HEK293 (cell line): ENCODE measurements around the gene INPP5A.

ENCODE experiments used
- CTCF ChIA-PET: fragments of 350-600 bp; formaldehyde crosslinking; extraction: SDS; loops from one replicate; lab custom pipeline; 2021; ENCODE audit warnings: antibody characterized with exemption; lab: Yijun Ruan, JAX
- POLR2A ChIA-PET: fragments of 300-600 bp; formaldehyde crosslinking; extraction: SDS; loops from one replicate; lab custom pipeline; 2020; ENCODE audit warnings: antibody characterized with exemption, inconsistent platforms; lab: Yijun Ruan, JAX
- H3K27ac ChIP-seq: fragments of 200-500 bp; sonication (Bioruptor generic); 2 replicates; pipeline ENCODE4 v1.5.1; 2014; ENCODE audit warnings: low read depth, low read length, control low read depth, inconsistent platforms; ENCODE audit errors: extremely low read depth
- H3K36me3 ChIP-seq, 2 experiments: fragments of 200-500 bp in 1 of 2; sonication (Bioruptor generic) in 1 of 2; 1 replicate in 1 of 2; 2 replicates in 1 of 2; pipeline ENCODE4 v1.5.1; 2014 to 2017; ENCODE audit warnings: inconsistent platforms in 2 of 2, low read length in 2 of 2; ENCODE audit not compliant: control insufficient read depth in 2 of 2, insufficient read depth in 1 of 2
- H3K4me1 ChIP-seq: fragments of 200-500 bp; sonication (Bioruptor generic); 2 replicates; pipeline ENCODE4 v1.5.1; 2014; ENCODE audit warnings: mild to moderate bottlenecking, low read length, inconsistent platforms; ENCODE audit not compliant: control insufficient read depth, insufficient read depth
- H3K4me3 ChIP-seq: 2 replicates; pipeline ENCODE4 v1.5.1; 2011; ENCODE audit warnings: low read depth, mild to moderate bottlenecking, control low read depth, low read length, moderate library complexity
- H3K9me3 ChIP-seq: fragments of 200-500 bp; sonication (Bioruptor generic); 2 replicates; pipeline ENCODE4 v1.5.1; 2014; ENCODE audit warnings: low read depth, low read length, inconsistent platforms; ENCODE audit not compliant: control insufficient read depth, insufficient read depth
- AEBP2 ChIP-seq: fragments of 450-650 bp; formaldehyde crosslinking; IDR thresholded peaks from 2 replicates; pipeline ENCODE4 v1.5.1; 2016; ENCODE audit warnings: missing biosample characterization, missing genetic modification characterization, borderline replicate concordance
- HIC1 ChIP-seq: fragments of 450-650 bp; formaldehyde crosslinking; IDR thresholded peaks from 2 replicates; pipeline ENCODE4 v1.5.1; 2016; ENCODE audit warnings: missing biosample characterization, missing genetic modification characterization
- OSR2 ChIP-seq: fragments of 450-650 bp; formaldehyde crosslinking; IDR thresholded peaks from 2 replicates; pipeline ENCODE4 v1.5.1; 2016; ENCODE audit warnings: missing biosample characterization, missing genetic modification characterization
- PRDM2 ChIP-seq: fragments of 450-650 bp; formaldehyde crosslinking; IDR thresholded peaks from 2 replicates; pipeline ENCODE4 v1.5.1; 2016; ENCODE audit warnings: missing biosample characterization, missing genetic modification characterization, borderline replicate concordance
- REST ChIP-seq: fragments of 450-650 bp; formaldehyde crosslinking; IDR thresholded peaks from 2 replicates; pipeline ENCODE4 v1.5.1; 2016; ENCODE audit warnings: missing biosample characterization, missing genetic modification characterization
- SETDB1 ChIP-seq: IDR thresholded peaks from one replicate; pipeline ENCODE4 v1.6.1; 2017; ENCODE audit warnings: mild to moderate bottlenecking, low read length, moderate library complexity, mixed read lengths; ENCODE audit not compliant: insufficient read length
- ZBTB8A ChIP-seq: fragments of 450-650 bp; formaldehyde crosslinking; IDR thresholded peaks from 2 replicates; pipeline ENCODE4 v1.5.1; 2016; ENCODE audit warnings: missing biosample characterization, missing genetic modification characterization
- ZNF133 ChIP-seq: fragments of 450-650 bp; formaldehyde crosslinking; IDR thresholded peaks from 2 replicates; pipeline ENCODE4 v1.5.1; 2016; ENCODE audit warnings: missing biosample characterization, missing genetic modification characterization
- ZNF157 ChIP-seq: fragments of 450-650 bp; formaldehyde crosslinking; IDR thresholded peaks from 2 replicates; pipeline ENCODE4 v1.5.1; 2016; ENCODE audit warnings: missing biosample characterization, missing genetic modification characterization
- ZNF16 ChIP-seq: fragments of 450-650 bp; formaldehyde crosslinking; IDR thresholded peaks from 2 replicates; pipeline ENCODE4 v1.5.1; 2016; ENCODE audit warnings: low read depth, missing biosample characterization, missing genetic modification characterization
- ZNF214 ChIP-seq: fragments of 450-650 bp; formaldehyde crosslinking; IDR thresholded peaks from 2 replicates; pipeline ENCODE4 v1.5.1; 2017; ENCODE audit warnings: missing biosample characterization, mild to moderate bottlenecking, missing genetic modification characterization, borderline replicate concordance
- ZNF302 ChIP-seq: fragments of 450-650 bp; formaldehyde crosslinking; IDR thresholded peaks from 2 replicates; pipeline ENCODE4 v1.5.1; 2016; ENCODE audit warnings: missing biosample characterization, missing genetic modification characterization, low read depth
- ZNF585B ChIP-seq: fragments of 450-650 bp; formaldehyde crosslinking; IDR thresholded peaks from 2 replicates; pipeline ENCODE4 v1.5.1; 2016; ENCODE audit warnings: missing biosample characterization, missing genetic modification characterization
- ZNF629 ChIP-seq: fragments of 450-650 bp; formaldehyde crosslinking; IDR thresholded peaks from 2 replicates; pipeline ENCODE4 v1.5.1; 2017; ENCODE audit warnings: missing biosample characterization, missing genetic modification characterization

Gene INPP5A

GRCh38 chr10:132602614-132603013 lies 65.0 kb downstream of the INPP5A start:
- Histone ChIP-seq H3K9me3 (no peaks in the 10 kb centered on the region), H3K4me3 (no peak overlapping the region), H3K27ac (no peak overlapping the region), H3K4me1 (no peaks in the 10 kb centered on the region), H3K36me3 (no peaks in the 10 kb centered on the region)
- TF ChIP-seq ZNF629 (tag by site-specific recombination), result no peak
- TF ChIP-seq HIC1 (tag by site-specific recombination), result no peak
- no peak for TF ChIP-seq ZNF302
- no peak for TF ChIP-seq ZNF214 (tag by site-specific recombination)
- no peak for TF ChIP-seq SETDB1
- TF ChIP-seq ZBTB8A, result no peak
- TF ChIP-seq REST (tag by site-specific recombination), result no peak
- TF ChIP-seq OSR2, result no peak
- TF ChIP-seq ZNF16, result no peak
- TF ChIP-seq ZNF157 (tag by site-specific recombination), result no peak
- no peak for TF ChIP-seq PRDM2 (tag by site-specific recombination)
- no peak for TF ChIP-seq ZNF585B (tag by site-specific recombination)
- TF ChIP-seq ZNF133 (tag by site-specific recombination), result no peak
- no peak for TF ChIP-seq AEBP2
- ChIA-PET CTCF (no interaction called here), POLR2A (no interaction called here)
